Activated CD8-positive, alpha-beta memory T cell treated with anti-CD3 and anti-CD28 coated beads for 36 hours (primary cell): ENCODE measurements around the gene AGMO. TPM values are rescaled to one million over a fixed set of nuclear protein-coding genes. Genes with fewer than 3 reads are reported as not detected.
"Not testable (repeated sequence)": the region's sequence is repeated elsewhere in the genome, so short reads cannot be mapped to it uniquely, and the experiment has no call there.

Experiments used
- CTCF ChIA-PET: fragments of 350-600 bp; sonication (Branson Sonifier 250); formaldehyde crosslinking; loops from one replicate; lab custom pipeline; 2021; ENCODE audit warnings: antibody characterized with exemption; lab: Charles Lee
- POLR2A ChIA-PET: fragments of 350-600 bp; sonication (Branson Sonifier 250); formaldehyde crosslinking; loops from one replicate; lab custom pipeline; 2021; ENCODE audit warnings: antibody characterized with exemption; lab: Charles Lee
- total RNA-seq, 2 experiments: library from RNA; stranded (reverse); gene quantifications; one replicate each; pipeline ENCODE4 v1.2.3, GENCODE V29; 2021

Gene AGMO
- total RNA-seq, 2 experiments from 2014 or later = not detected

DNA sequence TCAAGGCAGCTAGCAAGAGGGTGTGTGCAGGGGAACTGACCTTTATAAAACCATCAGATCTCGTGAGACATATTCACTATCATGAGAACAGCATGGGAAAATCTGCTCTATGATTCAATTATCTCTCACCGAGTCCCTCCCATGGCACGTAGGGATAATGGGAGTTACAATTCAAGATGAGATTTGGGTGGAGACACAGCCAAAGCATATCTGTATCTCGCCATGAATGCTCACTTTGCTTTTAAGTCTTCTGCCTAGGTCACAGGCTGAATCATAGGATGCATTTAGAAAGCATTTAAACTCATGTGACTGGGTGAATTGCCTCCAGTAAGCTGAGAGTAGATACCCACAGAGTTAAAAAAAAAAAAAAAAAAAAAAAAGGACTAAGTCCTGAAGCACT lies 220.0 kb downstream of the AGMO start:
- ChIA-PET CTCF (no interaction called here), POLR2A (no interaction called here)

DNA sequence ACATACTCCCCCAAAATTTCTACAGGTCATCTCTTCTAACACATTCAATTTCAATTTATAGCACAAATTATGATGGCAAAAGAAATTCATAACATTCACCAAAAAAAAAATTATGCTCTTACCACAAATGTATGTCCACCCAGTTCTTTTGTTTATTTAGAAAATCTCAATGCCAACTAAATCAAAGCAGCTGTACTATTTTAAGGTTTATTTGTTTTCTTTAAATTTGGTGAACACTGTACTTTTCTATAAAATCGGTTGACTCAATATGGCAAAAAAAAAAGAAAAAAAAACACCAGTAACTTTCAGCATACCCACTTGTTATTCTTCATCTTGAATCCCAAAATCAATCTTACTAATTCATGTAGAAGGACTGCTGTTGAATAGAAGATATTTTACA lies 225.7 kb downstream of the AGMO start:
- POLR2A ChIA-PET = no interaction called here
- CTCF ChIA-PET = no interaction called here

DNA sequence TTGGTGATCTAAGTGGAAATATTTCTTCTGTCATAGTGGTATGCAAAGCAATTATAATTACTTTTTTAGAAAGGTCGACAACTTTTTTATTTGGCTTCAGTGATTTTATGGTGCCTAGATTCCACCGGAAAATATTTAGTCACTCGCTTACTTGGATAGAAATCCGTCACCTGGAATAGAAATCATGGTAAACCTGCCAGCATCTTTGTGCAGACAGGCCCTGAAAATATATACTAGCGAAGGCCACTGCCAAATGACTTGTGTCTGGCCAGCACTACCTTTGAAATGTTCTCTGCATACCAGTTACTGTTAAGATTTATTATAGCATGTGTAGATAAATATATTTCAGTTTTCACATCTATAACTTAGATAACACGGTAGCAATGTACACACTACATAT lies 226.4 kb downstream of the AGMO start:
- ChIA-PET CTCF (no interaction called here), POLR2A (no interaction called here)

DNA sequence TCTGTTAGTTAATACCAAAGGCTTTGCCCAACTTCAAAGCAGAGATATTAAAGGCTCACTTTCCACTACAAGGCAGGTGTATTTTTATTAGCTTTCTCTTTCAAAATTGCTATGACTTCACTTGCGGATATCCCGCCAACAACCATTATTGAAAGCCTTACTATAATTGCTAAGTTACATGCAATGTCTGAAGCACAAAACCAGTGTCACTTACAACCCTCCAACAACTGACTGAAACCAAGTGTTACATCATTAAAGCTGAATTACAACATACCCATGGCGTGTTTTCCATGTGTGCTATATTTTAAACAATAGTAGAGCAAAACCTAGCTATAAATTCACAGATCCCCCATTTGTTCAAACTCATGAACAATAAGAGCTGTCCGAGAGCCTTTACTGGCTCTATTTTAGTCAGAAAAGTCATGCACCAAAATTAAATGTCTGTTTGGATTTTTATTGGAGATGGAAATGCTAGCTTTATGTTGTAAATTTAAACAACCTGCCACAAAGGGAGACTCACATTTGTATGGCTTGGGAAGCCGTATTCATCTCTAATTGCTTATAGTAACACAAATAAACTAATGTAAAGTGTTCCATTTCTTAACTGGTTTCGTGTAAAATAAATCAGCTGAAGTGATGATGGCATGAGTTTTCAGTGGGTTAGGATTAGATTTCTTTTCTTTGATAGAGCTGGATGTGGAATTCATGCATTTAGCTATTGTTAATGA lies 227.1 kb downstream of the AGMO start:
- CTCF ChIA-PET = no interaction called here
- POLR2A ChIA-PET = no interaction called here

DNA sequence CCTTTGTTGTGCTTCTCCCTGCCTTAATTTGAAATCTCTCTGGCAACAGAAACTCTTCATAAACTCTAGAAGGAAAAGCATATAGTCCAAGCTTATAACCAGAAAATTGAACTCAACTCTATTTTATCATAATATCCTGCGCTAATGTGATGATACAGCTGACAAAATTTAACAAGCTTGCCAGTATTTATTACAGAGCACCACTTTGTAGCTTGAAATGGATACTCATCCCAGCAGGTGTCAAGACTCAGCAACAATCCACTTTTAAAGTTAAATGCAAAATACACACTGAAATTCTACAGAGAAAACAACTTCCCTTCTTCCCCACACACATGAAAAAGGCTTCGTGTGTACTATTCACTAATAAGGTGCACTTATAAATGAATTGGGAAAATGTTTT lies 228.9 kb downstream of the AGMO start:
- POLR2A ChIA-PET = no interaction called here
- CTCF ChIA-PET = no interaction called here

DNA sequence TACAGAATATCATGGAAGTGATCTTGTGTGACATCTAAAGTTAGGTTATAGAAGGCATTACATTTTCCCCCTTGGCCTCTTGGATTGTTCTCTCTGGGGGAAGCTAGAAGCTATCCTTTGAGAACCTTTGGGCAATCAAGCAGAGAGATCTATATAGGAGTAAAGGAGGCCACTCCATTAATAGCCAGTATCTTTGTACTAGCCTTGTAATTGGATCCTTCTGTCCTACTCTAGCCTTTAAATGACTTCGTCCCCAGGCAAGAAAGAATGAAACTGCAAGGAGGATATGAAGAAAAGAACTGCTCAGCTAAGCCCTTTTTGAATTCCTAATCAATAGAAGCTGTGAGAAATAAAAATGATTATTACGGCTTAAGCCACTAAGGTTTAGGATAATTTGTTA lies 230.9 kb downstream of the AGMO start:
- CTCF ChIA-PET = no interaction called here
- POLR2A ChIA-PET = interaction anchor here (0.6 kb wide), 1 partner anchor 107 kb away, joined by 4 read pairs; no protein-coding TSS in a partner anchor

DNA sequence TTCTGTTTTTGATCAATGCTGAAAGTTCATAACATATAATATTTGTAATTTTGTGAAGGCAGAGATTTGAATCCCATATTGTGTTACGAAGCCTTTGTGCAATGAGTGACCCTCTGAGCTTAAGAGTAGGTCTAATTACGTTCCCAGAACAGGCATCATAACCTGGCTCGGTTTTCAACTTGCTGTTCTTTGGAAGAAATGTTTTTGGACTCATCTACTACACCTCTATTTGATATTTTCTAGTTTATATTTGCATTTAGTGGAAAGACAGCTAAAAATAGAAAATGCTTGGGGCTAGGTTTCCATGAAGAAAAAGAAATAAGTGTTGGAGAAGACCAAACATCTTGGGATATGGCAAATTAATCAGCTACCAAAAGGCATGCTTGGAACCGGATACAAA lies 234.8 kb downstream of the AGMO start:
- CTCF ChIA-PET = no interaction called here

DNA sequence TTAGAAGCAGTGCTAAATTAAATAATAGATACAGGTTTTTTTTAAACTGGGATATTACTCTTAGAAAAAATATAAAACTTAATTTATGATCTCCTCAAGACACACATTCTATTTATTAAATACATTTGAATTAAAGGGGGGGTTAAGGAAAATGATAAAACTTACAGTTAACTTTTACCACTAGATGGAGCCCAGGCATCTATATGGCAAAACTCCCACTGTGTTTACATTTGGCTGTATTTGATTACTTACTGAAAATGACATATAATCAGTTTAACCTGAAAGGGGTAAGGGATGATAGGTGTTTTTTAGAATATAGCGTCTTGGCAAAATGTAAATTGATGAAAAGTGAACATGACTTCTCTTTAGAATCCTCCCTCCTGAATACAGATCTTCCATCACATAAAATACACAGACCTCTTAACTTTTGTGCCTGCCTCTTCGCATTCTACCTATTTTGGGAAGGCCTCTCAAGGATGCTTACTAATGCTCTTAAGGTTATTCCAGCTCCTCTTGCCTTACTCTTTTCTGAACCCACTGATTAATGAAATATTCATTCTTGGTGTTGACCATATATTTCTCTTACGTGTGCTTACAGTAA lies 235.7 kb downstream of the AGMO start:
- CTCF ChIA-PET = no interaction called here

More for the DNA sequence above, 234.8 kb downstream of the AGMO start:
- POLR2A ChIA-PET = no interaction called here

DNA sequence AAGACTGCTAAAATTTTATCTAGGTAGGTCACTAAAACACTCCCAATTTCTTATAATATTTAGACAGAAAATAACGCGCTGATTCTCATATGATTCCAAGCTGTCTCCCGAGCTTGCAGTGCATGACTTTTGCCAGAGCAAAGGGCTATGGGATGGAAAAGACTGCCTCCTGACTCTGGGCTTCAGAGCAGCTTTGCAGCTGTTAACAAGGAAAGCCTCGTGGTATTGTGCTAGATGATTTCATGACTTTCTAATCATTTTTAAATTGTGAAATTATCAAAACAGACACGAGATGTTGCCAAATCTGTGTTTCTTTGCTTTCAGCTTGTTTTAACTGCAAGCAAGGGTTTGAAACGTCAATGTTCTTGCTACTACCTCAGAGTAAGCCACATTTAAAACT lies 238.3 kb downstream of the AGMO start:
- POLR2A ChIA-PET = no interaction called here
- CTCF ChIA-PET = no interaction called here

More for the DNA sequence above, 235.7 kb downstream of the AGMO start:
- POLR2A ChIA-PET = no interaction called here

DNA sequence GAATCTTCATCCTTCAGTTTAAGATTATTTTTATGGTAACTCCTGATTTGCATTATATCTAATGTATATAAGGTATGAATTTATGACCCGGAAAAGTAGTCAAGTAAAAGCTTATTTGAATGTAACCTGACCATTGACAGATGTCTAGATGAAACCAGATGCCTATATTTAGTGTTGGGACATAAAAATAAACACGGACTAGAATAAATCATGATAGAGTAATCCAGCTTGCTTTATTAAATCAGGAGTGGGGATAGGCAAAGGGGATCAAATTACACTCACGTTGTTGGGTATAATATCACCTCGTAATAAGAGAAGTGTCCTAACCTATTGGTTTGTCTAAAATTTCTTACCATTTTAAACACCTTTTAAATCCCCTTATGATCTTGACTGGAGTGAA lies 244.6 kb downstream of the AGMO start:
- CTCF ChIA-PET = no interaction called here
- POLR2A ChIA-PET = no interaction called here

DNA sequence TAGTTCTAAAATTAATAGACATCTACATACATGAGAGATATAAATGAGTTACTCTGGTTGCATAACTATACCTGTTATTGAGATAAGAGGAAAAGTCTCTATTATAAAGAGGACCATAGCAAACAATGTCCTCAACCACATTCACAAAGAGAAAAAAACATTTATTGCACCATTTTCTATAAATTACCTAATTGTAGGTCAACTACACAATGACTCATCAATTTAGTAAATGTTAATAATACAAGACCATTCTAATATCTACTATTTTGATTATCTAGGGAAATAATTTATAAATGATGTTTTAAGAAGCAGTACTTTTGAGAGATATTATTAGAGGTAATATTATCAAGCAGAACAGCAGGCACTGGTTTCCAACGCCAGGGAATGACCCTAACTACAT lies 246.1 kb downstream of the AGMO start:
- CTCF ChIA-PET = no interaction called here

DNA sequence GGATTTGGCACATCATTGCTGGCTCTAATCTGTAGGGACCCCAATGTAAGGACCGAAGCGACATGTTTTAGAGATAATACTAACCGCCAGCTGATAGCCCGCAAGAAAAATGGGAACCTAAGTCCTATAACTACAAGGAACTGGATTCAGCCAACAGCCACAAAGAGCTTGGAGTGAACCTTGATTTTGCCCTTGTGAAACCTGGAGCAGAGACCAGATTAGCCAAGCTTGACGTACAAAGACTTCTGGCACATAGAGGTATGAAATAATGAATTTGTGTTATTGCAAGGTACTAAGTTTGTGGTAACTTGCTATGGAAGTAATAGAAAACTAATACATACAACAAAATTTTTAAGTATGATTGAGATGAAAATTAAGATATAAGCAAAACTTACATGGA lies 246.9 kb downstream of the AGMO start:
- POLR2A ChIA-PET = no interaction called here
- CTCF ChIA-PET = no interaction called here

More for the DNA sequence above, 246.1 kb downstream of the AGMO start:
- POLR2A ChIA-PET = no interaction called here

DNA sequence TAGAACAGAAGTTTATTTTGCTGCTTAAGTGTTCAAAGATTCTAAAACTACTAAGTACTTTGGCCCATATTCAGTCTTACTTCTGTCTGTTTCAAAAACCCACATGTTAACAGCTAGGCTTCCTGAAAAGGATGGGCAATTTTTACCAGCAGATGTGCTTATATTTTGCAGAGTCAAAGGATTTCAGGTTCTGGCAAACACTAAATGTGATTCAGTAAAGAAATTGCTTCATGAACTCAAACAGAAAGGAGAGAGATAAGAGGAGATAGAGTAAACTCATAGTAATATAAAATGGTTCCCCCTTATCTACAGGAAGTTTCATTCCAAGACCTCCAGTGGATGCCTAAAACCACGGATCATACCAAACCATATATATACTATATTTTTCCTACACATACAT lies 248.5 kb downstream of the AGMO start:
- POLR2A ChIA-PET = no interaction called here
- CTCF ChIA-PET = no interaction called here

DNA sequence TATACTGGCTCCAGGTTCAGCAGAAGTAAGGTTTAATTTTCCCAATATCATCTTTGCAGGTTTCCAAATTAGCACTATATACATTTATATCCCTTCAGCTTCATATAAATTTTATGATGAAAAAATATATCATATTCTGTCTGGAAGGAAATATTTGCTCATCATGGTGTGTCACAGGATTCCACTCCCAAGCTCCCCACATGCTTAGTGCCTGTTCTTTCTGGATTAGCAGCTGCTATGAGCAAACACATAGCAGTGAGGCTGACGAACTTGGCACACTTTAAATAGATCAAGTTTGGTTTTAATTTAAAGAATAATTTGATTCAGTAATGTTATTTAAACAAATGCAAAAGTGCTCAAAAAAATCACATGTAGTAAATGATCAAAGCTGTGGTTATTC lies 251.9 kb downstream of the AGMO start:
- CTCF ChIA-PET = no interaction called here
- POLR2A ChIA-PET = no interaction called here

DNA sequence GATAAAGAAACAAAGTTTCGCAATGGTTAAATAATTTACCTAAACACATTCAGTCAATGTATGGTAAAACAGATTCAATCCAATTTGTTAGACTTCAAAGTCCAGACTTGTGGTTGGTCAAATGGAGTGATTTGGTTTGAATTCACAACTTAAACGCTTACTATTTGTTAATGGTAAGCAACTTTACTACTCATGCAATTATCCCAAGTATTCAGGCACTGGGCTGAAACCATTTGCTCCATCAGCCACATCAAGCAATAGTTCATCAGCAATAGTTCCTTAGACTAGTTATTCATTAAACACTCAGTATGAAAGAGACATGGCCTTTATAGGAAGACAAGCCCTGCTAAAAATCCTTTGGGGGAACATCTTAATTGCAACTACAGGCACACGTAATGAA lies 253.0 kb downstream of the AGMO start:
- ChIA-PET CTCF (no interaction called here), POLR2A (no interaction called here)

DNA sequence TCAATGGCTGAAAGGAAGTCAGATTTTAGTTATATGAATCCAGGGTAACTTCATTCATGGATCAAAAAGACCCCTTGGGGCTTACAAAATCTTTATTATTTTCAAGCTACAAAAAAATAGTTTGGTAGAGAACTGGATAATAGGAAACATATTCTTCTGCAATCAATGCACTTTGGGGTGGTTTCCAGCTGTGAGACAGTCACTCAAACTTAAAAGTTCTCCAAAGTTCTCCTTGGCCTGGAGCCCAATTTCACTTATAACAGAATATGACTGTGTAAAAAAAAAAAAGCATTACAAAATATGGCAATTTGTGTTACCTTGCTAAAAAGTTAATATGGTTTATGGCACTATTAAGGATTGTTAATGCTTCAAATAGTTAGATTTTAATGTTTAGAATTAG lies 255.5 kb downstream of the AGMO start:
- POLR2A ChIA-PET = no interaction called here
- CTCF ChIA-PET = no interaction called here

DNA sequence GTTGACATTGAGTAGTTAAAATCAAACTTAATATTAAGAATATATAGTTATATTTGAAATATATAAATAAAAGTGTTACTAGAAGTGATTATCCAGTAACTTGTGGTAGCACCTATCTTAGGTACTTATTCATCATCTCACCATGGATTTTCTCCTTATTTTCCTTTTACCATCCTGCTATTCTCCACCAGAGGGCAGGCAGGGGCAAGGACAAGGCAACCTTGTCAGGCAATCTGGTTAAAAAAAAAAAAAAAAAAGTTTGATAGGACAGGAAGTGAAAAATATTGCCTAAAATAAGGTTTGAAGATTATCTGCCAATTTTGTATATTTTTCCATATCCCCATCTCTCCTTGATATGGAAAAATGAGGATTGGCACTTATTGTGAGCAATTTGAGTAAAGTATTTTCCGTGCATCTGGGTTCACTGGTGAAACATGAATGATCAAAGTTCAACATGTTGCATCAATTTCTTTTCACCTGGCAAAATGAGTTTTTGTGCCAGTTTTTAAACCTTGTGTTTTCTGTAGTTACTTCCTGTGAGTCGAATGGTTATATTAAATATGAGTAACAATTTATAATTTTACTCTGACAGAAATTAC lies 256.7 kb downstream of the AGMO start:
- CTCF ChIA-PET = no interaction called here
- POLR2A ChIA-PET = no interaction called here

DNA sequence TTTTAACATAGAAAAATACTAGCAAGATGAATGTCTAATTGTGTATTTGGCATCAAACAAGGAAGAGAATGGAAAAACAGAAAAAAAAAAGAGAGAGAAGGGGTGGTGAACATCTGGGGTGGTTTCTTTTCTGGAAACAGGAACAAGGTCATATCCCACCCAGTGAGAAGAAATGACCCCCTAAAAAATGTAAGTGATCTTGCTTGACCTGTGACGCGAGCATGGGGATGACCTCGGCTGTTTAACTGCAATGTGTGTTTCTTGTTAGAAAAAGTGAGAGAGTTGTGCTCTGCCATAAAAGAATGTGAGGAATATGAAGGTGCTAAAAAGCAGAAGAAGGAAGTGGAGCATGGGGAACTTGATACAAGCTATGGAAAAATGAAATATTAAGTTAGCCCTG lies 258.5 kb downstream of the AGMO start:
- ChIA-PET POLR2A (no interaction called here), CTCF (no interaction called here)

DNA sequence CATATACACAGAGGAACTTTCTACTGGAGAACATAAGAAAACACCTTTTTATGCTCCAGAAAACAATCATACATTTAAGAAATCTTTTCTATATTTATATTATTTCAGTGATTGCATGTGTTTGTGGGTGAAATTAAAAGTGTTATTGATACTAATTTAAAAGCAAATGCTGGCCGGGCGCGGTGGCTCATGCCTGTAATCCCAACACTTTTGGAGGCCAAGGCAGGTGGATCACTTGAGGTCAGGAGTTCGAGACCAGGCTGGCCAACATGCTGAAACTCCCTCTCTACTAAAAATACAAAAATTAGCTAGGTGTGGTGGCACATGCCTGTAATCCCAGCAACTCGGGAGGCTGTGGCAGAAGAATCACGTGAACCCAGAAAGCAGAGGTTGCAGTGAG lies 260.8 kb downstream of the AGMO start:
- CTCF ChIA-PET, POLR2A ChIA-PET: not testable (repeated sequence)

DNA sequence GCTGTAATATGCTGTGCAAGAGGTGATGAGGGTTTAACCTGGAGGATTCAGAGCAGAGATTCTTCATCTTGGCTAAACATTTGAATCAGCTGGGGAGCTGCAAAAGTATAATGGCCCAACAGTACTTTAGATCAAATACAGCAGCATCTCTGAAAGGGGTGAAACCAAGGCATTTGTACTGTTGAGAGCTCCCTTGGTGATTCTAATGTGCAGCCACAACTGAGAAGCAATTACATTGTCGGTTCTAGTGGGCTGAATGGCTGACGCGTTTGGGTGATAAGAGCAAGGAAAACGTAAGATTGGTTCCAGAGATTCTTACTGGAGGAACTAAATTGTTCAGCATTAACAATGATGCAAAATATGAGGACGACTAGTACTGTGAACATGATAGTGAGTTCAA lies 269.7 kb downstream of the AGMO start:
- POLR2A ChIA-PET = no interaction called here
- CTCF ChIA-PET = no interaction called here

DNA sequence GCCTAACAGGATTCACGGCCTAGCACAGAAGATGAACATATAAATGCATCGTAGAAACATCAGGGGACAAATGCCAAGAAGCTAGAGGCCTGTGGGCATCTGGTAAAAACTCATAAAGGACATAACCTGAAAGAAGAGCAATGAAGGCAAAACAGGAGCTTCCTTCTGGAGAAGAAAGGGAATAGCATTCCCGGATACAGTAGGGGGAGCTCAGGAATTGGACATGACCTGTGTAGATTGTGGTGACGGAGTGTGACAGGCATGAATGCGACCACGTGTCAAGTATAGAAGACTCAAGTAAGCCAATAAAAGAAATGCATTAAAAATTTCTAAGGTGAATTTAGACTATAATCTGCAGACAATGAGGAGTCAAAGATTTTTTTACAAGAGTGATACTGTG lies 270.1 kb downstream of the AGMO start:
- CTCF ChIA-PET = no interaction called here
- POLR2A ChIA-PET = no interaction called here
